Tibial artery (tissue), 4 donors: Measurements from ENCODE around the gene NKX6-2.
"Not testable (repeated sequence)": the region's sequence is repeated elsewhere in the genome, so short reads cannot be mapped to it uniquely, and the experiment has no call there.

Experiments used
- DNase-seq, 2 donors: peaks; one replicate each; pipeline ENCODE4 v3.0.0-alpha.2; 2019
- H3K27ac ChIP-seq, 2 donors: fragments of 200-600 bp; sonication (generic) in 1 of 2; 1 replicate in 1 of 2; 2 replicates in 1 of 2; pipeline ENCODE4 v1.5.1; 2018 to 2019; ENCODE audit warnings: mild to moderate bottlenecking in 1 of 2
- H3K27me3 ChIP-seq, 2 donors: fragments of 200-600 bp; sonication (generic) in 1 of 2; one replicate each; pipeline versions ENCODE4 v1.5.1 to v1.6.0; 2016 to 2019
- H3K36me3 ChIP-seq, 3 donors: fragments of 200-600 bp; sonication (generic) in 2 of 3; one replicate each; pipeline ENCODE4 v1.5.1; 2016 to 2019; ENCODE audit warnings: mild to moderate bottlenecking in 2 of 3
- H3K4me1 ChIP-seq, 4 donors: fragments of 200-600 bp; sonication (generic) in 2 of 4; 1 replicate in 3 of 4; 2 replicates in 1 of 4; pipeline ENCODE4 v1.5.1; 2016 to 2019
- H3K4me3 ChIP-seq, 2 donors: fragments of 200-600 bp; sonication (generic) in 1 of 2; 1 replicate in 1 of 2; 2 replicates in 1 of 2; pipeline ENCODE4 v1.5.1; 2018 to 2019; ENCODE audit warnings: mild to moderate bottlenecking in 2 of 2
- H3K9me3 ChIP-seq, 3 donors: fragments of 200-600 bp; sonication (generic) in 1 of 3; one replicate each; pipeline ENCODE4 v1.5.1; 2016 to 2019
- intact Hi-C: fragments of 100-400 bp; cut with DNase I; formaldehyde crosslinking; loops from one replicate; pipeline ENCODE4 v1.15.0; 2023; ENCODE audit warnings: low total_unique reads
- TF ChIP-seq, protein P1 (sequence below), 2 experiments: fragments of 200-600 bp in 1 of 2; fragments of 450-650 bp in 1 of 2; IDR thresholded peaks; one replicate each; pipeline ENCODE4 v1.5.1; 2017 to 2019; ENCODE audit warnings: antibody characterized with exemption in 2 of 2, mild to moderate bottlenecking in 1 of 2, moderate library complexity in 1 of 2

NKX6-2 gene

DNA sequence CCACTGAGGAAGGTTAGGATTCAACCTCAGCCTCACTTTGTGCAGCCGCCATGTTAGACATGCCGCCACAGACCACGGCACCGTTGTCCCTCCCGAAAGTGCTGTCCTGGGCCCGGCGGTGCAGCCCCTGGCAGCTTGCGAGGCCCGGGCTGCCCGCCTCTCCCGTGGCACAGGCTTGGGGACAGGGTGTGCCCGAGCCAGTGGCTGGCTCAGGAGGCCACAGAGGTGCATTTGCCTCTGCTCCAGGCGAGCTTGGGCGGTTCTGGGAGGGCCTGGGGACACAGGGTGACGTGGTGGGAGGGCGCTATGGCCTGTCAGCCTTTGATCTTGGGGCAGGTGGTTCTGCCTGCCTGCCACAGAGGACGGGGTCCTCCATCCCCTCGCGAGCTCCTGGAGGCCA lies 41.1 kb downstream of the NKX6-2 start:
- Histone ChIP-seq H3K27ac (no peak overlapping the region), H3K9me3 (no peaks in the 10 kb centered on the region), H3K4me3 (no peak overlapping the region), H3K27me3 (no peaks in the 10 kb centered on the region), H3K4me1 (no peaks in the 10 kb centered on the region), H3K36me3 (peaks cover 9 to 38% (median 37%) of the 10 kb centered on the region in 3 donors)
- intact Hi-C loops = no loop called here
- DNase-seq = no peak
- TF ChIP-seq, protein P1, sequence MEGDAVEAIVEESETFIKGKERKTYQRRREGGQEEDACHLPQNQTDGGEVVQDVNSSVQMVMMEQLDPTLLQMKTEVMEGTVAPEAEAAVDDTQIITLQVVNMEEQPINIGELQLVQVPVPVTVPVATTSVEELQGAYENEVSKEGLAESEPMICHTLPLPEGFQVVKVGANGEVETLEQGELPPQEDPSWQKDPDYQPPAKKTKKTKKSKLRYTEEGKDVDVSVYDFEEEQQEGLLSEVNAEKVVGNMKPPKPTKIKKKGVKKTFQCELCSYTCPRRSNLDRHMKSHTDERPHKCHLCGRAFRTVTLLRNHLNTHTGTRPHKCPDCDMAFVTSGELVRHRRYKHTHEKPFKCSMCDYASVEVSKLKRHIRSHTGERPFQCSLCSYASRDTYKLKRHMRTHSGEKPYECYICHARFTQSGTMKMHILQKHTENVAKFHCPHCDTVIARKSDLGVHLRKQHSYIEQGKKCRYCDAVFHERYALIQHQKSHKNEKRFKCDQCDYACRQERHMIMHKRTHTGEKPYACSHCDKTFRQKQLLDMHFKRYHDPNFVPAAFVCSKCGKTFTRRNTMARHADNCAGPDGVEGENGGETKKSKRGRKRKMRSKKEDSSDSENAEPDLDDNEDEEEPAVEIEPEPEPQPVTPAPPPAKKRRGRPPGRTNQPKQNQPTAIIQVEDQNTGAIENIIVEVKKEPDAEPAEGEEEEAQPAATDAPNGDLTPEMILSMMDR (IDR thresholded peaks at IDR 0.05) = no peak

DNA sequence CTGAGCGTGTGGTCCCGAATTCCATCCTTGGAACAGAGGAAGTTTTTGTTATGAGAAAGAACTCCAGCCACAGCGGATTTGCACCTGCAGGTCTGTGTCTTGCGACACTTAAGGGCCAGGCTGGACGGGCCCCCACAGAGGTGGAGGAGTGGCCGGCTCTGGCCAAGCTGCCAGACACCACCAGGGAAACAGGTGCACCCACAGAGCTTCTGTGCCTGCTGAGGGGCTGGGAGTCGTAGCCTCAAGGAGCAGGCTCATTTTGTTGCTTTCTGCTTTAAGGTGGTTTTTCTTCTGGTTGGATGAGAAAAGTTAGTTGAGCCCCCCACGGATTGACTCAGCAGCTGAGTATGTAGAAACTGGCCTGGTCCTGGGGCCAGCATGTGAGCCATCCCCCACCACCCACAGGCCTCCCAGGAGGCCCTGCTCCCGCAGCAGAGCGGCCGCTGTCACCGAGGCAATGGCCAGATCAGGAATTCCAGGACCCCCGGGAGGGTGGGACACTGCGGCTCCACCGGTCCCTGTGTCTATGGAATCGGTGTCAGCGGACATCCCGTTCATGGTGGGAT lies 41.9 kb downstream of the NKX6-2 start:
- intact Hi-C loops = no loop called here

DNA sequence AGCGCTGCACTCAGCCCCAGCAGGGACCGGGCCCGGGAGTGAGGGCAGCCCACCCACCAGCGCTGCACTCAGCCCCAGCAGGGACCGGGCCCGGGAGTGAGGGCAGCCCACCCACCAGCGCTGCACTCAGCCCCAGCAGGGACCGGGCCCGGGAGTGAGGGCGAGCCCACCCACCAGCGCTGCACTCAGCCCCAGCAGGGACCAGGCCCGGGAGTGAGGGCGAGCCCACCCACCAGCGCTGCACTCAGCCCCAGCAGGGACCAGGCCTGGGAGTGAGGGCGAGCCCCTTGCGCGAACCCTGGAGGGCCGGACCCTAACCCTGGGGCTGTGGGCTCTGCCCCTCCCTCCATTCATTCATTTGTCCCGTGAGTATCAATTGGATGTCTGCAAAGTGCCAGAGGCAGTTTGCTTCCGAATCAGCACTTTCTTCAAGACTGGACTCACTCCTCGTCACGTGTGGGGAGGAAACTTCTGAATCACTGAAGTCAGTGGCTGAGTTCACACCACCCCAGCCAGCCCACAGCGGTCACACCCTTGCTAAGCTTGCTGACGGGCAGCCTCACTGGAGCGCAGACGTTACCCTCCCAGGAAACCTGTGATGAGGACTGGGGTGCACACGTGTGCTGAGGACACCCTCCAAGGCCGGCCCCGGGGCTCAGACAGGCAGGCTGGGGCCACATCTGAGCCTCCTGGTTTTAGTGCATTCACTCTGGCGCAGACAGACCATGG lies 42.6 kb downstream of the NKX6-2 start:
- H3K27me3 ChIP-seq, H3K4me1 ChIP-seq, H3K27ac ChIP-seq, DNase-seq, intact Hi-C loops, H3K9me3 ChIP-seq, H3K4me3 ChIP-seq: not testable (repeated sequence)
- H3K36me3 ChIP-seq = peaks cover 3 to 42% (median 26%) of the 10 kb centered on the region in 3 donors

More for the DNA sequence above, 41.9 kb downstream of the NKX6-2 start:
- no peaks in the 10 kb centered on the region for H3K27me3 ChIP-seq
- H3K9me3 ChIP-seq = no peaks in the 10 kb centered on the region
- H3K36me3 ChIP-seq = peaks cover 3 to 40% (median 29%) of the 10 kb centered on the region in 3 donors
- H3K4me3 ChIP-seq = no peak overlapping the region
- no peak for DNase-seq
- TF ChIP-seq, protein P1 (IDR thresholded peaks at IDR 0.05) = no peak
- H3K4me1 ChIP-seq = no peaks in the 10 kb centered on the region
- H3K27ac ChIP-seq = no peak overlapping the region

DNA sequence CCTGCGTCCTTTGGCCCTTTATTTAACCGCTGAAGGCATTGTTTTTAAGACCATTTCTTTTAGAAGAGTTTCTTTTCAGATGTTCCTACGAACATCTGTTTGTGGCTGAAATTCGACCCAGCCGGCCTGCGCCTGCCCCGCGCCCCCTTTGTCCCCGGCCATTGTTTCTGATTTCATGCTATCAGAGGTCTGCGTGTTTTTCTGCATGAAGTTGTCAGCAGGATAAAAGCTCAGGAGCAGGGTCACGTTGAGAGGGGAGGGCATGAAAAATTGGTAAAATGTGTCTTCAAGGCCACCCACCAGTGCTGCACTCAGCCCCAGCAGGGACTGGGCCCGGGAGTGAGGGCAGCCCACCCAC lies 43.1 kb downstream of the NKX6-2 start:
- Histone ChIP-seq H3K4me1 (no peaks in the 10 kb centered on the region), H3K36me3 (peaks cover 3 to 42% (median 26%) of the 10 kb centered on the region in 3 donors), H3K4me3 (no peak overlapping the region), H3K9me3 (no peaks in the 10 kb centered on the region), H3K27me3 (no peaks in the 10 kb centered on the region), H3K27ac (no peak overlapping the region)
- DNase-seq = no peak
- TF ChIP-seq, protein P1 (IDR thresholded peaks at IDR 0.05) = no peak
- intact Hi-C loops = no loop called here

DNA sequence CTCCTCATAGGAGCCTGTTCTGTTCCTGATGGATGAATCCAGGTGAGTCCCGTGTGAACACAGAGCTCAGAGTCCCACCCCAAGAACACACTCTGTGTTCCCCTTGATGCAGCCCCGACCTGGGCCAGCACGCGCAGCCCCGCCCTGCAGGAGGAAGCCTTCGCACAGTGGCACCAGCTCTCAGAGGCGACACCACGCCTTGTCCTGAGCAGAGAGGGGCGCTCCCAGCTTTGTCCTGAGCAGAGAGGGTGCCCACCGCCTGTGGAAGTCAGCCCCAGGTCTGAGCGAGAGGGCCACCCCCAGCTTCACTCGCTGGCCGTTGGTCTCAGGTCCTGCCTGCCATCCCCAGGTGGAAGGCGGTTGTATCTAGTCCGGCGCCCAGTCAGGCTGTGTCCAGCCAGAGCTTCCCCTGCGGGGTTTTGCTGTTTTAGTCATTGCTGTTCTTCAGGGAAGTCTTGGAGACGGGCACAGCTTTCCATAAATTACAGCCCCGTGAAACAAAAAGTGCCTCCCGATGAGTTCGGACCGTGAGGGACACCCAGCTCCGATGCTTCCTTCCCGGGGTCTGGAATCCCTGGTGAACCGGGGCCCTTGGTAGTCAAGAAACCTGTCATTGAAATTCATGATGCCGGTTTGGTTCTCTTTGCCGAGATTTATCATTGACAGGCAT lies 43.6 kb downstream of the NKX6-2 start:
- Histone ChIP-seq H3K4me1 (no peaks in the 10 kb centered on the region), H3K36me3 (peaks cover 3 to 42% (median 26%) of the 10 kb centered on the region in 3 donors), H3K9me3 (no peaks in the 10 kb centered on the region), H3K27ac (no peak overlapping the region), H3K27me3 (no peaks in the 10 kb centered on the region), H3K4me3 (no peak overlapping the region)
- intact Hi-C loops = no loop called here
- DNase-seq = no peak
- TF ChIP-seq, protein P1 (IDR thresholded peaks at IDR 0.05) = no peak

DNA sequence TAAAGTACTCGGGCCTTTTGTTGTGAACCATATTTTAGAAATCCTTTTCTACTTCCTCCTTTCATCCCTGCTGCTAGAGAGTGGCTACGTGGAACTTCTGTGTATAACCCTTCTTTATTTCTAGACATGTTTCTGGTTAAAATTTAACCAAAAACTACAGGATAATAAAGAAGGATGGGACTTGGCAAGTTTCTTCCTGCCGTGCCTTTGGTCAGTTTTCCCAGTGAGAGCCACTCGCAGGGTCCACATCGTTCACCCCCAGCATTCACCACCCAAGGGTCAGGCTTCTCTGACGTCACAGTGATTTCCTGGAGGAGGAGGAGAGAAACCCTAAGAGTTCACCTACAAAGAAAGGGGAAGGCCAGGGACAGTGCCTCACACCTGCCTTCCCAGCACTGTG lies 45.4 kb downstream of the NKX6-2 start:
- no peak overlapping the region for H3K4me3 ChIP-seq
- DNase-seq = no peak
- peaks cover 3 to 55% (median 36%) of the 10 kb centered on the region in 3 donors for H3K36me3 ChIP-seq
- no peaks in the 10 kb centered on the region for H3K4me1 ChIP-seq
- H3K27ac ChIP-seq = no peak overlapping the region
- H3K9me3 ChIP-seq = no peaks in the 10 kb centered on the region
- intact Hi-C loops = no loop called here
- TF ChIP-seq, protein P1 (IDR thresholded peaks at IDR 0.05) = no peak
- no peaks in the 10 kb centered on the region for H3K27me3 ChIP-seq
